K562 (cell line): Measurements from ENCODE around the gene GPR162. TPM values are rescaled to one million over a fixed set of nuclear protein-coding genes. Genes with fewer than 3 reads are reported as not detected.

Experiments used
- ARNT ChIP-seq, 2 experiments: fragments of 450-650 bp; IDR thresholded peaks; 2 replicates each; pipeline ENCODE4 v1.6.1; 2016; ENCODE audit warnings: mild to moderate bottlenecking in 1 of 2
- DDX20 ChIP-seq: fragments of 450-650 bp; IDR thresholded peaks from 2 replicates; pipeline ENCODE4 v1.6.1; 2016; ENCODE audit warnings: missing genetic modification characterization, low read depth, mild to moderate bottlenecking, missing compliant biosample characterization, moderate library complexity
- ETS2 ChIP-seq: IDR thresholded peaks from 2 replicates; pipeline ENCODE4 v1.6.1; 2016; ENCODE audit warnings: borderline replicate concordance, missing genetic modification characterization, mild to moderate bottlenecking, moderate library complexity, missing compliant biosample characterization; ENCODE audit not compliant: poor library complexity, severe bottlenecking
- ETV6 ChIP-seq, 3 experiments: fragments of 150-350 bp in 1 of 3; sonication (generic) in 1 of 3; formaldehyde crosslinking in 1 of 3; IDR thresholded peaks; 2 replicates each; pipeline versions ENCODE4 v1.6.1 to v1.8.0; 2014 to 2022; ENCODE audit warnings: borderline replicate concordance in 2 of 3, low read depth in 2 of 3, antibody characterized with exemption in 1 of 3, low read length in 1 of 3, mild to moderate bottlenecking in 1 of 3, missing genetic modification reagents in 1 of 3
- IRF1 ChIP-seq: sonication (generic); formaldehyde crosslinking; IDR thresholded peaks from 2 replicates; pipeline ENCODE4 v1.8.0; 2022; ENCODE audit warnings: missing genetic modification reagents, mild to moderate bottlenecking, borderline replicate concordance
- KLF10 ChIP-seq: fragments of 250-450 bp; sonication (Bioruptor Pico); IDR thresholded peaks from 2 replicates; pipeline ENCODE4 v1.6.1; 2021; ENCODE audit warnings: matching md5 sums
- MNT ChIP-seq, 2 experiments: fragments of 450-650 bp; conservative IDR thresholded peaks; 2 replicates each; pipeline ENCODE4 v1.6.1; 2017; ENCODE audit warnings: mild to moderate bottlenecking in 2 of 2, moderate library complexity in 2 of 2
- NFATC3 ChIP-seq: fragments of 450-650 bp; IDR thresholded peaks from 2 replicates; pipeline ENCODE4 v1.6.1; 2017; ENCODE audit warnings: mild to moderate bottlenecking
- PCBP2 ChIP-seq: fragments of 200-400 bp; formaldehyde crosslinking; IDR thresholded peaks from 2 replicates; pipeline ENCODE4 v1.6.1; 2018; ENCODE audit warnings: low read length, low read depth, mild to moderate bottlenecking, moderate library complexity; ENCODE audit not compliant: poor library complexity, severe bottlenecking
- PTBP1 ChIP-seq: fragments of 200-400 bp; formaldehyde crosslinking; IDR thresholded peaks from 2 replicates; pipeline ENCODE4 v1.6.1; 2017; ENCODE audit warnings: low read depth, low read length
- PTTG1 ChIP-seq: fragments of 450-650 bp; IDR thresholded peaks from 2 replicates; pipeline ENCODE4 v1.6.1; 2016; ENCODE audit warnings: low read depth, mild to moderate bottlenecking, missing genetic modification characterization, missing compliant biosample characterization
- SIRT6 ChIP-seq: IDR thresholded peaks from one replicate; pipeline ENCODE4 v1.6.1; 2012; ENCODE audit warnings: low read depth, mild to moderate bottlenecking, control low read depth, inconsistent platforms, low read length, moderate library complexity
- TFE3 ChIP-seq: fragments of 450-650 bp; formaldehyde crosslinking; IDR thresholded peaks from 2 replicates; pipeline ENCODE4 v1.4.0; 2020; ENCODE audit warnings: mild to moderate bottlenecking, mixed read lengths
- TGIF2 ChIP-seq: sonication (generic); formaldehyde crosslinking; IDR thresholded peaks from 2 replicates; pipeline ENCODE4 v1.8.1; 2022; ENCODE audit warnings: mild to moderate bottlenecking, missing genetic modification reagents, moderate library complexity
- ZBTB49 ChIP-seq: sonication (generic); formaldehyde crosslinking; IDR thresholded peaks from 2 replicates; pipeline ENCODE4 v1.8.0; 2022; ENCODE audit warnings: missing genetic modification reagents, mild to moderate bottlenecking, borderline replicate concordance
- ZNF140 ChIP-seq: fragments of 250-450 bp; sonication (Bioruptor Pico); IDR thresholded peaks from 2 replicates; pipeline ENCODE4 v1.8.0; 2021; ENCODE audit warnings: moderate library complexity, mild to moderate bottlenecking, inconsistent platforms
- ZNF311 ChIP-seq: fragments of 250-450 bp; sonication (Bioruptor Pico); IDR thresholded peaks from 2 replicates; pipeline ENCODE4 v1.4.0; 2020; ENCODE audit warnings: mild to moderate bottlenecking, moderate library complexity
- ZNF561 ChIP-seq: fragments of 450-650 bp; formaldehyde crosslinking; conservative IDR thresholded peaks from 2 replicates; pipeline ENCODE4 v1.4.0; 2020; ENCODE audit warnings: mild to moderate bottlenecking, moderate library complexity
- polyA plus RNA-seq, 8 experiments: library from polyadenylated mRNA; depleted of rRNA in 4 of 8; stranded (reverse) in 5 of 8; unstranded in 3 of 8; fragments of >200 nt; fragmentation: Nextera tagmentation in 2 of 8; fragmentation: Illumina TruSeq in 1 of 8; extraction: Ambion mirVana in 2 of 8; extraction: Trizol in 1 of 8; gene quantifications; 2 replicates each; pipeline versions ENCODE4 v1.2.1 to v1.2.3, GENCODE V29; 2011 to 2014; ENCODE audit warnings: inconsistent platforms in 1 of 8, missing spikeins in 1 of 8
- total RNA-seq, 7 experiments: library from RNA; depleted of rRNA in 6 of 7; stranded (reverse); fragments of >200 nt in 6 of 7; fragmentation: Illumina TruSeq in 2 of 7; extraction: Trizol in 2 of 7; gene quantifications; 2 replicates each; pipeline versions ENCODE4 v1.2.1 to v1.2.3, GENCODE V29; 2011 to 2021; ENCODE audit warnings: low replicate concordance in 1 of 7

Gene GPR162
- total and polyA plus RNA-seq, 9 of the 15 experiments (the other 6 are each of a cell fraction or from before 2014, with no cell fraction given), result 0.65 to 1.8 (median 1.1) TPM; not detected in 2

GRCh38 chr12:6867413-6868210 is 46.0 kb downstream of the GPR162 start, which contains the start of gene TPI1 (continued):
- no peak for TF ChIP-seq TFE3 (CRISPR knock-in tag)
- no peak for TF ChIP-seq ETS2
- peak; percentile 24 to 54; a peak in 2 of 4 replicates for TF ChIP-seq MNT (conservative IDR thresholded peaks at IDR 0.05)
- no peak for TF ChIP-seq IRF1 (CRISPR knock-in tag)
- no peak for TF ChIP-seq PTBP1
- no peak for TF ChIP-seq ZNF140 (CRISPR knock-in tag)
- TF ChIP-seq ARNT (IDR thresholded peaks at IDR 0.05), result no peak
- peak; percentile 92 for TF ChIP-seq TGIF2 (CRISPR knock-in tag)
- no peak for TF ChIP-seq PTTG1 (tag)
- peak; percentile 43 for TF ChIP-seq PCBP2
- TF ChIP-seq ETV6 (IDR thresholded peaks at IDR 0.05; ENCODE audit: borderline replicate concordance in 1 of 2, low read depth in 2 of 2, low read length in 1 of 2), result no peak
- no peak for TF ChIP-seq ETV6 (CRISPR knock-in tag; IDR thresholded peaks at IDR 0.05; ENCODE audit: borderline replicate concordance)
- TF ChIP-seq ZNF311 (CRISPR knock-in tag), result no peak
- no peak for TF ChIP-seq ZNF561
- TF ChIP-seq KLF10, result no peak
- TF ChIP-seq SIRT6, result no peak
- no peak for TF ChIP-seq NFATC3
- no peak for TF ChIP-seq DDX20 (tag)
- TF ChIP-seq ZBTB49 (CRISPR knock-in tag), result no peak
